Smooth muscle cell (in vitro differentiated cells): ENCODE data around the gene IMPA2. TPM values are rescaled to one million over a fixed set of nuclear protein-coding genes. Genes with fewer than 3 reads are reported as not detected.

Experiments used
- DNase-seq: peaks from one replicate; lab custom pipeline; 2025; ENCODE audit not compliant: unreplicated experiment; lab: John Stamatoyannopoulos, UW
- H2AFZ ChIP-seq: fragments of 200-600 bp; sonication (generic); 2 replicates; pipeline ENCODE4 v1.6.0; 2016; ENCODE audit warnings: antibody characterized with exemption, low read depth, mild to moderate bottlenecking
- H3F3A ChIP-seq: fragments of 200-600 bp; sonication (generic); 2 replicates; pipeline ENCODE4 v1.6.0; 2017; ENCODE audit warnings: antibody characterized with exemption, low read depth
- H3K27ac ChIP-seq: fragments of 200-600 bp; sonication (generic); 2 replicates; pipeline ENCODE4 v1.5.1; 2016; ENCODE audit warnings: low read depth, mild to moderate bottlenecking
- H3K27me3 ChIP-seq: fragments of 200-600 bp; sonication (generic); 2 replicates; pipeline ENCODE4 v1.6.1; 2016; ENCODE audit warnings: low read depth, mild to moderate bottlenecking
- H3K36me3 ChIP-seq: fragments of 200-600 bp; sonication (generic); 2 replicates; pipeline ENCODE4 v1.5.1; 2016; ENCODE audit warnings: low read depth
- H3K4me1 ChIP-seq: fragments of 200-600 bp; sonication (generic); 2 replicates; pipeline ENCODE4 v1.5.1; 2016; ENCODE audit warnings: low read depth
- H3K4me2 ChIP-seq: fragments of 200-600 bp; sonication (generic); 2 replicates; pipeline ENCODE4 v1.6.0; 2016; ENCODE audit warnings: mild to moderate bottlenecking
- H3K4me3 ChIP-seq: fragments of 200-600 bp; sonication (generic); 2 replicates; pipeline ENCODE4 v1.5.1; 2016; ENCODE audit warnings: mild to moderate bottlenecking
- H3K79me2 ChIP-seq: fragments of 200-600 bp; sonication (generic); 2 replicates; pipeline ENCODE4 v1.6.0; 2016; ENCODE audit warnings: low read depth, mild to moderate bottlenecking
- H3K9ac ChIP-seq: fragments of 200-600 bp; sonication (generic); 2 replicates; pipeline ENCODE4 v1.6.0; 2016; ENCODE audit warnings: low read depth
- H3K9me3 ChIP-seq: fragments of 200-600 bp; sonication (generic); replicated peaks from 2 replicates; pipeline ENCODE4 v1.5.1; 2016; ENCODE audit warnings: low read depth
- H4K20me1 ChIP-seq: fragments of 200-600 bp; sonication (generic); 2 replicates; pipeline ENCODE4 v1.6.0; 2016; ENCODE audit warnings: low read depth
- CTCF ChIP-seq: fragments of 200-600 bp; sonication (generic); IDR thresholded peaks from 2 replicates; pipeline ENCODE4 v1.5.1; 2017; ENCODE audit warnings: borderline replicate concordance, mild to moderate bottlenecking, antibody characterized with exemption; ENCODE audit not compliant: insufficient read depth, poor library complexity, severe bottlenecking
- WGBS: methylation state at CpG from one replicate; pipeline ENCODE4 v1.1.7; 2016; ENCODE audit warnings: low lambda C conversion rate; 5-methylcytosine and 5-hydroxymethylcytosine counted together
- polyA plus RNA-seq: library from polyadenylated mRNA; unstranded; fragments of >200 nt; fragmentation: Nextera tagmentation; extraction: Ambion mirVana; gene quantifications from 2 replicates; pipeline ENCODE4 v1.2.1, GENCODE V29; 2016
- total RNA-seq: library from RNA; depleted of rRNA; stranded (reverse); fragments of >200 nt; gene quantifications from 2 replicates; pipeline ENCODE4 v1.2.3, GENCODE V29; 2014

IMPA2 gene
- total and polyA plus RNA-seq, 2 experiments from 2014 or later: 9.9 to 17.8 TPM

GRCh38 chr18:12060182-12060870, 79.0 kb downstream of the IMPA2 start:
- H3K36me3 ChIP-seq: no peaks in the 10 kb centered on the region
- 71% methylated on average over 15 of the region's 20 CpGs for WGBS
- no peaks in the 10 kb centered on the region for H3K79me2 ChIP-seq
- H3K27me3 ChIP-seq: no peaks in the 10 kb centered on the region
- H3F3A ChIP-seq: no peaks in the 10 kb centered on the region
- H3K9ac ChIP-seq: no peak overlapping the region
- no peaks in the 10 kb centered on the region for H4K20me1 ChIP-seq
- H3K4me1 ChIP-seq: no peaks in the 10 kb centered on the region
- no peak for TF ChIP-seq CTCF
- no peak for DNase-seq
- no peak overlapping the region for H3K27ac ChIP-seq
- no peak overlapping the region for H3K4me2 ChIP-seq
- H3K9me3 ChIP-seq: no peaks in the 10 kb centered on the region
- no peak overlapping the region for H3K4me3 ChIP-seq
- H2AFZ ChIP-seq: no peak overlapping the region

- Histone ChIP-seq H3K27ac (no peak overlapping the region), H3K4me1 (no peaks in the 10 kb centered on the region), H3F3A (no peaks in the 10 kb centered on the region), H3K4me3 (no peak overlapping the region), H3K9me3 (no peaks in the 10 kb centered on the region), H4K20me1 (no peaks in the 10 kb centered on the region), H3K79me2 (no peaks in the 10 kb centered on the region), H3K36me3 (no peaks in the 10 kb centered on the region), H3K27me3 (no peaks in the 10 kb centered on the region), H3K4me2 (no peak overlapping the region), H3K9ac (no peak overlapping the region), H2AFZ (no peak overlapping the region)
- 85% methylated on average over 14 of the region's 14 CpGs for WGBS
- no peak for TF ChIP-seq CTCF
- DNase-seq: no peak
Observed at GRCh38 chr18:12061685-12062084, 80.4 kb downstream of the IMPA2 start.

GRCh38 chr18:12062974-12063373, 81.7 kb downstream of the IMPA2 start:
- DNase-seq: no peak
- H3F3A ChIP-seq: no peaks in the 10 kb centered on the region
- no peak overlapping the region for H2AFZ ChIP-seq
- no peaks in the 10 kb centered on the region for H4K20me1 ChIP-seq
- H3K9ac ChIP-seq: no peak overlapping the region
- TF ChIP-seq CTCF: no peak
- H3K27ac ChIP-seq: no peak overlapping the region
- 67% methylated on average over 4 of the region's 4 CpGs for WGBS
- no peak overlapping the region for H3K4me3 ChIP-seq
- H3K9me3 ChIP-seq: no peaks in the 10 kb centered on the region
- no peaks in the 10 kb centered on the region for H3K4me1 ChIP-seq
- no peaks in the 10 kb centered on the region for H3K36me3 ChIP-seq
- H3K79me2 ChIP-seq: no peaks in the 10 kb centered on the region
- no peaks in the 10 kb centered on the region for H3K27me3 ChIP-seq
- no peak overlapping the region for H3K4me2 ChIP-seq

- no peaks in the 10 kb centered on the region for H3K9me3 ChIP-seq
- H3K36me3 ChIP-seq: no peaks in the 10 kb centered on the region
- no peaks in the 10 kb centered on the region for H3K27me3 ChIP-seq
- no peak overlapping the region for H3K4me3 ChIP-seq
- no peaks in the 10 kb centered on the region for H3K4me1 ChIP-seq
- no peaks in the 10 kb centered on the region for H3K79me2 ChIP-seq
- no peak overlapping the region for H3K27ac ChIP-seq
- no peaks in the 10 kb centered on the region for H3F3A ChIP-seq
- WGBS: 91% methylated on average over 7 of the region's 7 CpGs
- H3K4me2 ChIP-seq: no peak overlapping the region
- no peaks in the 10 kb centered on the region for H4K20me1 ChIP-seq
- DNase-seq: no peak
- no peak overlapping the region for H2AFZ ChIP-seq
- TF ChIP-seq CTCF: no peak
- H3K9ac ChIP-seq: no peak overlapping the region
Observed at GRCh38 chr18:12064086-12064763, 82.9 kb downstream of the IMPA2 start.
